Omental fat pad (tissue), 4 donors: ENCODE measurements around the gene ZKSCAN4. TPM values are rescaled to one million over a fixed set of nuclear protein-coding genes. Genes with fewer than 3 reads are reported as not detected.

ENCODE experiments used
- ATAC-seq: fragments of 150-250 bp; one replicate; pipeline ENCODE4 v1.9.1; 2016; ENCODE audit warnings: mild to moderate bottlenecking, moderate library complexity; ENCODE audit not compliant: low FRiP score
- DNase-seq: peaks from one replicate; pipeline ENCODE4 v3.0.0-alpha.2; 2019; ENCODE audit warnings: low spot score
- CTCF ChIP-seq, 3 donors: fragments of 450-650 bp; IDR thresholded peaks; one replicate each; pipeline ENCODE4 v1.5.1; 2016 to 2017; ENCODE audit warnings: antibody characterized with exemption in 3 of 3, mild to moderate bottlenecking in 3 of 3, moderate library complexity in 2 of 3
- total RNA-seq, 4 donors: library from RNA; depleted of rRNA; stranded (reverse); fragments of >200 nt; gene quantifications; one replicate each; pipeline ENCODE4 v1.1.0, GENCODE V29; 2016

Gene ZKSCAN4
- total RNA-seq, 4 donors from 2014 or later, result 1.3 to 6.0 (median 3.2) TPM

GRCh38 chr6:28280595-28281287, 28.7 kb upstream of the ZKSCAN4 start:
- ATAC-seq, result no peak
- DNase-seq, result no peak
- TF ChIP-seq CTCF (IDR thresholded peaks at IDR 0.05), result no peak

- ATAC-seq (no peak), DNase-seq (no peak)
- TF ChIP-seq CTCF (IDR thresholded peaks at IDR 0.05), result no peak
These were observed 25.7 kb upstream of the ZKSCAN4 start for GRCh38 chr6:28277746-28278145.

GRCh38 chr6:28274888-28275287, 22.8 kb upstream of the ZKSCAN4 start:
- ATAC-seq (no peak), DNase-seq (no peak)
- TF ChIP-seq CTCF (IDR thresholded peaks at IDR 0.05), result no peak

- no peak for TF ChIP-seq CTCF (IDR thresholded peaks at IDR 0.05)
- DNase-seq, result no peak
- ATAC-seq, result no peak
These were observed 17.4 kb upstream of the ZKSCAN4 start for GRCh38 chr6:28269492-28269891.

GRCh38 chr6:28267695-28268059, 15.6 kb upstream of the ZKSCAN4 start:
- TF ChIP-seq CTCF (IDR thresholded peaks at IDR 0.05), result no peak
- ATAC-seq, result no peak
- DNase-seq, result no peak

- ATAC-seq, result peak; percentile 97
- peak; percentile 57 for DNase-seq
- TF ChIP-seq CTCF (IDR thresholded peaks at IDR 0.05), result no peak
These were observed 15.1 kb upstream of the ZKSCAN4 start, which contains the start of gene ZSCAN26 for GRCh38 chr6:28266962-28267694. ZSCAN26 (plus strand) TSS chr6:28267143; CDS start chr6:28271920, 4,777 bp downstream.

- no peak for DNase-seq
- TF ChIP-seq CTCF (IDR thresholded peaks at IDR 0.05), result no peak
- no peak for ATAC-seq
These were observed 14.5 kb upstream of the ZKSCAN4 start for GRCh38 chr6:28266563-28266961.
